HepG2 (cell line): Measurements from ENCODE around the gene MAD2L2.

ENCODE experiments used
- CCAR2 ChIP-seq: fragments of 200-400 bp; formaldehyde crosslinking; optimal IDR thresholded peaks from 2 replicates; pipeline ENCODE3; 2018; ENCODE audit warnings: low read depth, mild to moderate bottlenecking, low read length, moderate library complexity
- ETV5 ChIP-seq: IDR thresholded peaks from 2 replicates; pipeline ENCODE4 v1.6.1; 2018; ENCODE audit warnings: missing biosample characterization, missing genetic modification reagents, inconsistent platforms, borderline replicate concordance
- ETV6 ChIP-seq: sonication (generic); formaldehyde crosslinking; conservative IDR thresholded peaks from 2 replicates; pipeline ENCODE4 v1.4.0; 2020; ENCODE audit warnings: missing genetic modification reagents
- MAX ChIP-seq: IDR thresholded peaks from 2 replicates; pipeline ENCODE4 v1.6.1; 2012; ENCODE audit warnings: inconsistent platforms
- POLR2A ChIP-seq, 2 experiments: IDR thresholded peaks; 2 replicates each; pipeline ENCODE4 v1.6.1; 2011; ENCODE audit warnings: low read depth in 2 of 2, low read length in 2 of 2, mild to moderate bottlenecking in 1 of 2, moderate library complexity in 1 of 2; ENCODE audit not compliant: insufficient read depth in 1 of 2
- ZBTB20 ChIP-seq: sonication (generic); formaldehyde crosslinking; IDR thresholded peaks from 2 replicates; pipeline ENCODE4 v1.8.1; 2023; ENCODE audit warnings: missing genetic modification reagents, low read depth, mild to moderate bottlenecking, borderline replicate concordance
- TF ChIP-seq, protein P1 (sequence below): sonication (generic); formaldehyde crosslinking; IDR thresholded peaks from 2 replicates; pipeline ENCODE4 v1.4.0; 2020; ENCODE audit warnings: missing genetic modification reagents, mild to moderate bottlenecking, borderline replicate concordance

GRCh38 chr1:11657654-11658053 lies 23.3 kb downstream of the MAD2L2 start:
- no peak for TF ChIP-seq MAX
- TF ChIP-seq CCAR2, result no peak
- TF ChIP-seq ETV5 (CRISPR knock-in tag), result no peak
- TF ChIP-seq ZBTB20 (CRISPR knock-in tag), result no peak
- TF ChIP-seq, protein P1, sequence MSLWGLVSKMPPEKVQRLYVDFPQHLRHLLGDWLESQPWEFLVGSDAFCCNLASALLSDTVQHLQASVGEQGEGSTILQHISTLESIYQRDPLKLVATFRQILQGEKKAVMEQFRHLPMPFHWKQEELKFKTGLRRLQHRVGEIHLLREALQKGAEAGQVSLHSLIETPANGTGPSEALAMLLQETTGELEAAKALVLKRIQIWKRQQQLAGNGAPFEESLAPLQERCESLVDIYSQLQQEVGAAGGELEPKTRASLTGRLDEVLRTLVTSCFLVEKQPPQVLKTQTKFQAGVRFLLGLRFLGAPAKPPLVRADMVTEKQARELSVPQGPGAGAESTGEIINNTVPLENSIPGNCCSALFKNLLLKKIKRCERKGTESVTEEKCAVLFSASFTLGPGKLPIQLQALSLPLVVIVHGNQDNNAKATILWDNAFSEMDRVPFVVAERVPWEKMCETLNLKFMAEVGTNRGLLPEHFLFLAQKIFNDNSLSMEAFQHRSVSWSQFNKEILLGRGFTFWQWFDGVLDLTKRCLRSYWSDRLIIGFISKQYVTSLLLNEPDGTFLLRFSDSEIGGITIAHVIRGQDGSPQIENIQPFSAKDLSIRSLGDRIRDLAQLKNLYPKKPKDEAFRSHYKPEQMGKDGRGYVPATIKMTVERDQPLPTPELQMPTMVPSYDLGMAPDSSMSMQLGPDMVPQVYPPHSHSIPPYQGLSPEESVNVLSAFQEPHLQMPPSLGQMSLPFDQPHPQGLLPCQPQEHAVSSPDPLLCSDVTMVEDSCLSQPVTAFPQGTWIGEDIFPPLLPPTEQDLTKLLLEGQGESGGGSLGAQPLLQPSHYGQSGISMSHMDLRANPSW (CRISPR knock-in tag), result no peak
- no peak for TF ChIP-seq ETV6 (CRISPR knock-in tag)
- TF ChIP-seq POLR2A (IDR thresholded peaks at IDR 0.05; ENCODE audit: insufficient read depth in 1 of 2, low read depth in 2 of 2, low read length in 2 of 2), result no peak
